Muscle of leg (tissue), 11 donors: ENCODE data around the gene ITGA4. TPM values are rescaled to one million over a fixed set of nuclear protein-coding genes. Genes with fewer than 3 reads are reported as not detected.

ENCODE experiments used
- DNase-seq: peaks from one replicate; pipeline ENCODE4 v3.0.0; 2013
- H3K27ac ChIP-seq: one replicate; pipeline ENCODE4 v1.5.1; 2013; ENCODE audit warnings: mild to moderate bottlenecking, low read length, control low read depth
- H3K27me3 ChIP-seq: one replicate; pipeline ENCODE4 v1.6.1; 2013; ENCODE audit warnings: low read length; ENCODE audit not compliant: control insufficient read depth, insufficient read depth
- H3K36me3 ChIP-seq: one replicate; pipeline ENCODE4 v1.6.1; 2013; ENCODE audit warnings: low read length; ENCODE audit not compliant: control insufficient read depth, insufficient read depth
- H3K4me1 ChIP-seq: one replicate; pipeline ENCODE4 v1.6.1; 2013; ENCODE audit warnings: low read length; ENCODE audit not compliant: control insufficient read depth, insufficient read depth
- H3K4me3 ChIP-seq: one replicate; pipeline ENCODE4 v1.5.1; 2013; ENCODE audit warnings: low read length, control low read depth
- H3K9me3 ChIP-seq: replicated peaks from 2 replicates; pipeline ENCODE4 v1.6.1; 2013; ENCODE audit warnings: low read depth, low read length; ENCODE audit not compliant: control insufficient read depth
- WGBS: methylation state at CpG from one replicate; pipeline ENCODE4 v1.1.5; 2013; ENCODE audit warnings: missing lambda C conversion rate; ENCODE audit not compliant: insufficient coverage; 5-methylcytosine and 5-hydroxymethylcytosine counted together
- polyA plus RNA-seq, 8 donors: library from polyadenylated mRNA; unstranded; fragments of 120-200 nt; gene quantifications; one replicate each; pipeline versions ENCODE4 v1.2.1 to v1.2.3, GENCODE V29; 2013; ENCODE audit warnings: inconsistent platforms in 1 of 8, low replicate concordance in 1 of 8; ENCODE audit not compliant: insufficient read length in 8 of 8, insufficient read depth in 1 of 8
- total RNA-seq: library from RNA; stranded (reverse); fragments of 120-200 nt; gene quantifications from one replicate; pipeline ENCODE4 v1.2.4, GENCODE V29; 2013

Gene ITGA4
- total and polyA plus RNA-seq, 9 donors: 8.6 to 32.6 (median 20.4) TPM

DNA sequence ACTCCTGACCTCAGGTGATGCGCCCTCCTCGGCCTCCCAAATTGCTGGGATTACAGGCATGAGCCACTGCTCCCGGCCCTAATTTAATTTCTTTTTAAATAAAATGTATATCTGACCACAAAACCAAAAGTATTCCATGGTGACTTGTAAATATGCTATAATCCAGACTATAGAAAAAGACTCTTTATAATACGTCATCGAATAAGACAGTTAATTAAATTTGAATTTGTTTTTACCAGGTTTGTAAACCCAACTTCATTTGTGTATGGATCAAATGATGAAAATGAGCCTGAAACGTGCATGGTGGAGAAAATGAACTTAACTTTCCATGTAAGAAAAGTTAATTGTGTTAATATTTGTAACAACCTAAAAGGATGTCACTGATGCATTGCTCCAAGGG is 69.9 kb downstream of the ITGA4 start:
- no peaks in the 10 kb centered on the region for H3K4me1 ChIP-seq
- no peaks in the 10 kb centered on the region for H3K36me3 ChIP-seq
- 71% methylated on average over 1 of the region's 6 CpGs for WGBS
- H3K9me3 ChIP-seq: no peaks in the 10 kb centered on the region
- no peak for DNase-seq
- H3K4me3 ChIP-seq: no peak overlapping the region
- H3K27me3 ChIP-seq: no peaks in the 10 kb centered on the region
- no peak overlapping the region for H3K27ac ChIP-seq

DNA sequence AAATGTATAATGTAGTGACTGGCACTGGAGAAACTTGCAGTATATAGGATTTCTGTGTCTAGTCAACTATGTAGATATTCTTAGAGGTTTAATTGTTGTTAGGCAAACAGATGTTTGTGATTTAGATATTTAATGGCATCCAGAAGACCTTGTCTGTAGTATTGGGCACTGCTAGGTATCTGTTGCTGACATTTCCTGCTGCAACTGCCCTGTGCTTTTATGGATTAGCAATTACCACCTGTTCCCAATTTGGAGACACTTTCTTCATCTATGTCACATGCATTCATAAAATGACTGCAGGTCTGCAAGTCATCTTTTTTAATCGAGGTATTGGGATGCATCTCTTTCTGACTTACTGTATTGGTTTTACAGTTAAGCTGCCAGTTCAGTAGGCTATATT is 71.3 kb downstream of the ITGA4 start:
- Histone ChIP-seq H3K9me3 (no peaks in the 10 kb centered on the region), H3K27me3 (no peaks in the 10 kb centered on the region), H3K4me3 (no peak overlapping the region), H3K27ac (no peak overlapping the region), H3K36me3 (peaks cover 2% of the 10 kb centered on the region), H3K4me1 (no peaks in the 10 kb centered on the region)
- WGBS: no CpG with 5 or more reads among the region's 1 CpG
- DNase-seq: no peak

DNA sequence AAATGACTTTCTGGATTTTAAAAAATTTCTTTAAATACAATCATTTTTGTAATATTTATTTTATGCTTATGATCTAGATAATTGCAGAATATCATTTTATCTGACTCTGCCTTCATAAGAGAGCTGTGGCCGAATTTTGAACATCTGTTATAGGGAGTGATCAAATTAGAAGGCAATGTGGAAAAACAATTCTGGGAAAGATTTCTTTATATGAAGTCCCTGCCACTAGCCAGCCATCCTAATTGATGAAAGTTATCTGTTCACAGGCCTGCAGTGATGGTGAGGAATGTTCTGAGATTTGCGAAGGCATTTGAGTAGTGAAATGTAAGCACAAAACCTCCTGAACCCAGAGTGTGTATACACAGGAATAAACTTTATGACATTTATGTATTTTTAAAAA is 79.5 kb downstream of the ITGA4 start:
- Histone ChIP-seq H3K36me3 (peaks cover 2% of the 10 kb centered on the region), H3K27ac (no peak overlapping the region), H3K27me3 (no peaks in the 10 kb centered on the region), H3K4me1 (no peaks in the 10 kb centered on the region), H3K9me3 (no peaks in the 10 kb centered on the region), H3K4me3 (no peak overlapping the region)
- no peak for DNase-seq
- WGBS: no CpG with 5 or more reads among the region's 2 CpGs

DNA sequence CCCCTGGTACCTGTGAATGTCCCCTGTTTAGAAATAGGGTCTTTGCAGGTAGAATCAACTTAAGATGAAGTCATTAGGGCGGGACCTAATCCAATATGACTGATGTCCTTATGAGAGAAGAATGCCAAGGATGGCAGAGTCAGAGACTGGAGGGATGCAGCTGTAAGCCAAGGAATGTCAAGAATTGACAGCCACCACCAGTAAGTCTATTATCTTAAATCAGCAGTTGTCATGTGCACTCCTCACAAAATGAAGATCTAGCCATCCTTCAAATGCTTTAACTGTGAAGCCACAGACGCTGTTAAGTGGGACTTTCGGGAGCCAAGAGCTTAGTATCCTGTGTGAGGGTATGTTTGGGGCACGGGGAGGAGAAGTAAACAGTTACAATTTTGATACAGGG is 83.2 kb downstream of the ITGA4 start:
- no peaks in the 10 kb centered on the region for H3K9me3 ChIP-seq
- no peaks in the 10 kb centered on the region for H3K27me3 ChIP-seq
- H3K4me1 ChIP-seq: no peaks in the 10 kb centered on the region
- no peak for DNase-seq
- WGBS: 69% methylated on average over 4 of the region's 4 CpGs
- H3K4me3 ChIP-seq: no peak overlapping the region
- H3K36me3 ChIP-seq: no peaks in the 10 kb centered on the region
- H3K27ac ChIP-seq: no peak overlapping the region

DNA sequence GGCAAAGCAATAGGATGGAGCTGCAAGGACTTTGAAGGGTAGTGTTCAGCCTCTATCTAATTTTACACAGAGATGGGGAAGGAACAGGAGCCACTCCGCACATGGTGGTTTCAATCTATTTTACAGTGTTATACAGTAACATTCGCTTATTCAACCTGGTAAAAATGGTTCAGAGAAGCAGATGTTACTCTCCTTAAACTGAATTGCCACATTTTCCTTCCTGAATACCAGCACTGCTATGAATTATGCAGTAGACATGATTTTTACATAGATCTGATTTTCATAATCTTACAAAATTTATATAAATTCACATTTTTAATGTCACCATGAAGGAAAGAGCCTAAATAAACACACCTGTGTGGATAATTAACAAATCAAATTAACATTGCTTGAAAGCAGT is 85.0 kb downstream of the ITGA4 start:
- Histone ChIP-seq H3K4me3 (no peak overlapping the region), H3K27me3 (no peaks in the 10 kb centered on the region), H3K36me3 (no peaks in the 10 kb centered on the region), H3K9me3 (no peaks in the 10 kb centered on the region), H3K4me1 (no peaks in the 10 kb centered on the region), H3K27ac (no peak overlapping the region)
- WGBS: no CpG with 5 or more reads among the region's 2 CpGs
- no peak for DNase-seq

DNA sequence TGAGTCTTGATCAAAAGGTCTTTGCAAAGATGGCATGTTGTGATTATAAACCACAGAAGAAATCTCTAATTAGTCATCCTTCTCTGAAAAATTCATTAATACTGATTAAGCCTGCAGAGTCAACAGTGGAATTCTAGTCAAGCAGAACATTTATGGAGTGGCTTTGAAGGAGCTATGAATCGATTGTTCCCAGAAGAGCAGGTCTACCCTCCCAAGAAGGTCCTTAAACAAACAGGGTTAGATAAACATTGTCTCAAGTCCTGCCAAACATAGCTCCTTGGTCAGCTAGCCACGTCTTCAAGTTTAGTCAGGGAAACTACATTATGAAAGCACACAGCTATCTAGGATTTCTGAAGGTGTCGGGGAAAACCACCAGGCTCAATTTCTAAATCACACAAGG is 88.9 kb downstream of the ITGA4 start:
- no peak overlapping the region for H3K27ac ChIP-seq
- no peaks in the 10 kb centered on the region for H3K27me3 ChIP-seq
- H3K36me3 ChIP-seq: no peaks in the 10 kb centered on the region
- no CpG with 5 or more reads among the region's 3 CpGs for WGBS
- H3K4me1 ChIP-seq: no peaks in the 10 kb centered on the region
- DNase-seq: no peak
- no peak overlapping the region for H3K4me3 ChIP-seq
- no peaks in the 10 kb centered on the region for H3K9me3 ChIP-seq

DNA sequence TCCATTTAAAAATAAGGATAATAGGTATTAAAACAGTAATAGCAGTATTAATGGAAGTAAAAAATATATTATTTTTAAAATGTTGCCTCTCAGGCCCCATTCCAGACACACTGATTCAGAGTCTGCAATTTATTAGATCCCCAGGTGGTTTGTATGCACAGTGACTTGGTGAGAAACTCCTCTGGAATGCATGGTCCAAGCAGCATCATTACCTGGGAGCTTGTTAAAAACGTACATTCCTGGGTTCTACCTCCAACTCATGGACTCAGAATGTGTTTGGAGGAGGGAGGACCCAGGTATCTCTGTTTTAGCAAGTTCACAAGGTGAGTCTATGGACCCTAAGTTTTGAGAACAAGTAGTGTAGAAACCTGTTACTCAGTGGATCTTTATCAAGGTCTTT is 95.6 kb downstream of the ITGA4 start:
- Histone ChIP-seq H3K4me1 (no peaks in the 10 kb centered on the region), H3K4me3 (no peak overlapping the region), H3K27me3 (no peaks in the 10 kb centered on the region), H3K9me3 (no peaks in the 10 kb centered on the region), H3K36me3 (no peaks in the 10 kb centered on the region), H3K27ac (no peak overlapping the region)
- no CpG with 5 or more reads among the region's 1 CpG for WGBS
- DNase-seq: no peak

DNA sequence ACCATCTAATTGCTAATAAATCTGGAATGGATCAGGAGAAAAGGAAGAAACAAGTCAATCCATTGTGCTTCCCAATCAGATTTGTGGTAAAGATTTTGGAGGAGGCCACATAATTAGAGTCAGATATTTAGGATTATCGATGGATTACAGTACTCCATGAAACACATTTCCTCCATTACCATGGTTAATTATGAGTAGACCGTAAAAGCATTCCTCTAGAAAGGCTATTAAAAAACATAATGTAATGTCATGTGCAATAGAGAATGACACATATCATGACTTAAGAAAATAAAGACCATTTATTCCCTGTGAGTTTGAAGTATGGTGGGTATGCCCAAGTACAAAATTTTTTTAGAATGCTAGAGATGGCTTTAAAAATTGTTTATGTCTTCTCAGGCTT is 96.1 kb downstream of the ITGA4 start:
- Histone ChIP-seq H3K27ac (no peak overlapping the region), H3K36me3 (no peaks in the 10 kb centered on the region), H3K4me3 (no peak overlapping the region), H3K9me3 (no peaks in the 10 kb centered on the region), H3K4me1 (no peaks in the 10 kb centered on the region), H3K27me3 (no peaks in the 10 kb centered on the region)
- no CpG with 5 or more reads among the region's 2 CpGs for WGBS
- no peak for DNase-seq

DNA sequence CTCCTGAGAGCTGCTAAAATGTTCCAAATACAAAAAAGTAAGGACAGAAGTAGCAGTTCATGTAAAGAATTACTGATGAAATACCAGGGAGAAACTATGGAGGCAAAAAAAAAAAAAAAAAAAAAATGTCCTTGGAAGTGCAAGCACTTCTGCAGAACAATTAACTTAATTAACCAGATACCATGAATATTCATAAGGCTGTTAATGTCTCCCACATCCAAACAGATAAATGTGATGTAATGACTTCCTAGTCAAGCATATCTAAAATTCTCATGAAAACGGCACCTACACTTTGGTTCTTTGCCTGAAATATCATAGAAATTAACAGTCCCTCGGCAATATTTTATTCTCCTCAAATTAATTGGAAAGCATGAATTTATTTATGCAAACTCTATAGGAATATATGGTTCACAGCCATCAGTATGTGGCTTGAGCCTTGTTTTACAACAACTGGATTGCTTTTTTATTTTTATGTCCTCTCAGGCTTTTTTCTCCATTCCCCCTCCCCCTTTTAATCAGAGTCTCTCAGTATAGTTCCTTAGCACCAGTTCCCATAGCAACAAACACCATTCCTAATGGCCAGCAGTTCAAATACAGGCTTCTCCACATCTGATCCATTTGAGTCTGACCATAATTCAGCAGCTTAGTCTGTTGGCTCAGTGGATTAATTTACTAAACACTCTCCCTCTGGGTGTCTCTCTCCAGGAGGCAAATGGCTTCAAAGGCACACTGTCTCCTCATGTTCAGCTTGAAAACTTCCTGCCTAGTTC is 97.1 kb downstream of the ITGA4 start:
- Histone ChIP-seq H3K36me3 (no peaks in the 10 kb centered on the region), H3K4me1 (no peaks in the 10 kb centered on the region), H3K9me3 (no peaks in the 10 kb centered on the region), H3K27me3 (no peaks in the 10 kb centered on the region), H3K4me3 (no peak overlapping the region), H3K27ac (no peak overlapping the region)
- no CpG with 5 or more reads among the region's 2 CpGs for WGBS
- DNase-seq: no peak

DNA sequence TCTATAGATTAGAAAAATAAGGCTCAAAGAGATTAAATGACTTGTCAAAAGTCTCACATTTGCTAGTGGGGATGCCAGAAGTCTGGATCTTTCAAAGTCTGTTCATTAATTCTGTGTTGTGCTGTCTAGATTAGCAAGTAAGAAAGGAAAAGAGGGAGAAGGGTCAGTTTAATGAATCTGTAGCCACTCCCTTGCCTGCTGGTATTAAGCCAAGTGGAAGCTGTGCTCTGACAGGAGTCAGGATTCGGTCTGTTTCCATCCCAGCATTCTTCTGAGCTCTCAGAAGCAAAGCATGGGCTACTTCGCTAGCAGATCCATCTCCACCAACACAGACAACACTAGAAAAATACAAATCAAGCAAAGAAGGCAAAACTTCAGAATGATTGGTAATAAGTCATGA is 101.2 kb downstream of the ITGA4 start:
- Histone ChIP-seq H3K4me1 (no peaks in the 10 kb centered on the region), H3K27ac (no peak overlapping the region), H3K36me3 (no peaks in the 10 kb centered on the region), H3K9me3 (no peaks in the 10 kb centered on the region), H3K27me3 (no peaks in the 10 kb centered on the region), H3K4me3 (no peak overlapping the region)
- DNase-seq: no peak
- WGBS: no CpG with 5 or more reads among the region's 2 CpGs
